ENCODE data around the gene DCUN1D4.

The DCUN1D4 gene

DNA sequence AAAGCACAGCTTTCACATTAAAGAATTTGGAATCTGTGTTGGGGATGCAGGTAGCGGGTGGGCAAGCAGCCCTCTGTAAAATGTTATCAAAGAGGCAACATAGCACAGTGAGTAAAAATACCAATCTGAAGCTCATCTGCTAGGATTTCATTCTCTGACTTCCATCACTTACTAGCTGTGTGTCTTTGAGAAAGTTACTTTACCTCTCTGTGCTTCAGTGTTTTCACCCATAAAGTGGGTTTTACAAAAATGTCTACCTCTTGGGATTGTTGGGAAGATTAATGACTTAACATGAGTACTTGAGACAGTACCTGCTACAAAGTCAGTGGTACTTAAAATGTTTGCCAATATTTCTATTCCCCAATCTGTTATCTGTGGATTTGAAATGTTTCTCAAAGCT, 7.9 kb upstream of the DCUN1D4 start:
- Histone ChIP-seq H3K27ac (ENCODE audit: low read depth, low read length) (no peak overlapping the region), H3K9me2 (replicated peaks; ENCODE audit: control insufficient read depth, low read length) (no peaks in the 10 kb centered on the region), H3F3A (ENCODE audit: control insufficient read depth, insufficient read depth) (no peaks in the 10 kb centered on the region), H3K4me3 (ENCODE audit: low read length) (no peak overlapping the region), H4K20me1 (ENCODE audit: control insufficient read depth, insufficient read depth, low read depth, low read length) (no peaks in the 10 kb centered on the region), H3K4me1 (ENCODE audit: control insufficient read depth, low read length) (no peaks in the 10 kb centered on the region), H3K79me2 (ENCODE audit: control insufficient read depth, low read length) (no peaks in the 10 kb centered on the region), H3K27me3 (ENCODE audit: control insufficient read depth, low read length) (no peaks in the 10 kb centered on the region; the same call in 1 of the 2 replicates), H3K4me2 (ENCODE audit: low read length) (no peak overlapping the region), H3K9me3 (ENCODE audit: control insufficient read depth, insufficient read depth, low read length) (no peaks in the 10 kb centered on the region), H3K36me3 (ENCODE audit: control insufficient read depth, low read length) (no peaks in the 10 kb centered on the region)
- no peak for TF ChIP-seq EZH2phosphoT487 (IDR thresholded peaks at IDR 0.05; ENCODE audit: borderline replicate concordance, low read length)
- TF ChIP-seq, protein P1, sequence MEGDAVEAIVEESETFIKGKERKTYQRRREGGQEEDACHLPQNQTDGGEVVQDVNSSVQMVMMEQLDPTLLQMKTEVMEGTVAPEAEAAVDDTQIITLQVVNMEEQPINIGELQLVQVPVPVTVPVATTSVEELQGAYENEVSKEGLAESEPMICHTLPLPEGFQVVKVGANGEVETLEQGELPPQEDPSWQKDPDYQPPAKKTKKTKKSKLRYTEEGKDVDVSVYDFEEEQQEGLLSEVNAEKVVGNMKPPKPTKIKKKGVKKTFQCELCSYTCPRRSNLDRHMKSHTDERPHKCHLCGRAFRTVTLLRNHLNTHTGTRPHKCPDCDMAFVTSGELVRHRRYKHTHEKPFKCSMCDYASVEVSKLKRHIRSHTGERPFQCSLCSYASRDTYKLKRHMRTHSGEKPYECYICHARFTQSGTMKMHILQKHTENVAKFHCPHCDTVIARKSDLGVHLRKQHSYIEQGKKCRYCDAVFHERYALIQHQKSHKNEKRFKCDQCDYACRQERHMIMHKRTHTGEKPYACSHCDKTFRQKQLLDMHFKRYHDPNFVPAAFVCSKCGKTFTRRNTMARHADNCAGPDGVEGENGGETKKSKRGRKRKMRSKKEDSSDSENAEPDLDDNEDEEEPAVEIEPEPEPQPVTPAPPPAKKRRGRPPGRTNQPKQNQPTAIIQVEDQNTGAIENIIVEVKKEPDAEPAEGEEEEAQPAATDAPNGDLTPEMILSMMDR (IDR thresholded peaks at IDR 0.05; ENCODE audit: low read depth, low read length, poor library complexity, severe bottlenecking): no peak

GRCh38 chr4:51835855-51836254, 7.1 kb upstream of the DCUN1D4 start:
- H3K9me2 ChIP-seq (replicated peaks; ENCODE audit: control insufficient read depth, low read length): no peaks in the 10 kb centered on the region
- TF ChIP-seq, protein P1 (IDR thresholded peaks at IDR 0.05; ENCODE audit: low read depth, low read length, poor library complexity, severe bottlenecking): no peak
- H3K36me3 ChIP-seq (ENCODE audit: control insufficient read depth, low read length): no peaks in the 10 kb centered on the region
- no peaks in the 10 kb centered on the region for H3K4me1 ChIP-seq (ENCODE audit: control insufficient read depth, low read length)
- H3K4me2 ChIP-seq (ENCODE audit: low read length): no peak overlapping the region
- no peaks in the 10 kb centered on the region for H3K79me2 ChIP-seq (ENCODE audit: control insufficient read depth, low read length)
- H3K4me3 ChIP-seq (ENCODE audit: low read length): no peak overlapping the region
- H3K27me3 ChIP-seq (ENCODE audit: control insufficient read depth, low read length): no peaks in the 10 kb centered on the region; the same call in 1 of the 2 replicates
- H3K9me3 ChIP-seq (ENCODE audit: control insufficient read depth, insufficient read depth, low read length): no peaks in the 10 kb centered on the region
- no peaks in the 10 kb centered on the region for H3F3A ChIP-seq (ENCODE audit: control insufficient read depth, insufficient read depth)
- no peaks in the 10 kb centered on the region for H4K20me1 ChIP-seq (ENCODE audit: control insufficient read depth, insufficient read depth, low read depth, low read length)
- H3K27ac ChIP-seq (ENCODE audit: low read depth, low read length): no peak overlapping the region

GRCh38 chr4:51836549-51836948, 6.4 kb upstream of the DCUN1D4 start:
- no peaks in the 10 kb centered on the region for H3K9me2 ChIP-seq (replicated peaks; ENCODE audit: control insufficient read depth, low read length)
- no peak overlapping the region for H3K27ac ChIP-seq (ENCODE audit: low read depth, low read length)
- no peaks in the 10 kb centered on the region for H4K20me1 ChIP-seq (ENCODE audit: control insufficient read depth, insufficient read depth, low read depth, low read length)
- H3K4me2 ChIP-seq (ENCODE audit: low read length): no peak overlapping the region
- no peak overlapping the region for H3K4me3 ChIP-seq (ENCODE audit: low read length)
- no peaks in the 10 kb centered on the region for H3K4me1 ChIP-seq (ENCODE audit: control insufficient read depth, low read length)
- H3F3A ChIP-seq (ENCODE audit: control insufficient read depth, insufficient read depth): no peaks in the 10 kb centered on the region
- H3K27me3 ChIP-seq (ENCODE audit: control insufficient read depth, low read length): no peaks in the 10 kb centered on the region; the same call in 1 of the 2 replicates
- TF ChIP-seq, protein P1 (IDR thresholded peaks at IDR 0.05; ENCODE audit: low read depth, low read length, poor library complexity, severe bottlenecking): no peak
- no peak for TF ChIP-seq EZH2phosphoT487 (IDR thresholded peaks at IDR 0.05; ENCODE audit: borderline replicate concordance, low read length)
- H3K9me3 ChIP-seq (ENCODE audit: control insufficient read depth, insufficient read depth, low read length): no peaks in the 10 kb centered on the region
- H3K36me3 ChIP-seq (ENCODE audit: control insufficient read depth, low read length): no peaks in the 10 kb centered on the region
- no peaks in the 10 kb centered on the region for H3K79me2 ChIP-seq (ENCODE audit: control insufficient read depth, low read length)

- Histone ChIP-seq H3K27ac (ENCODE audit: low read depth, low read length) (no peak overlapping the region), H3K36me3 (ENCODE audit: control insufficient read depth, low read length) (no peaks in the 10 kb centered on the region), H3K9me3 (ENCODE audit: control insufficient read depth, insufficient read depth, low read length) (no peaks in the 10 kb centered on the region), H3K4me3 (ENCODE audit: low read length) (no peak overlapping the region), H3K27me3 (ENCODE audit: control insufficient read depth, low read length) (no peaks in the 10 kb centered on the region), H3K79me2 (ENCODE audit: control insufficient read depth, low read length) (peaks cover 21% of the 10 kb centered on the region), H4K20me1 (ENCODE audit: control insufficient read depth, insufficient read depth, low read depth, low read length) (no peaks in the 10 kb centered on the region), H3K4me1 (ENCODE audit: control insufficient read depth, low read length) (peaks cover 13% of the 10 kb centered on the region), H3F3A (ENCODE audit: control insufficient read depth, insufficient read depth) (peaks cover 7% of the 10 kb centered on the region; the same call in 1 of the 2 replicates), H3K4me2 (ENCODE audit: low read length) (no peak overlapping the region), H3K9me2 (replicated peaks; ENCODE audit: control insufficient read depth, low read length) (no peaks in the 10 kb centered on the region)
- no peak for TF ChIP-seq EZH2phosphoT487 (IDR thresholded peaks at IDR 0.05; ENCODE audit: borderline replicate concordance, low read length)
- TF ChIP-seq, protein P1 (IDR thresholded peaks at IDR 0.05; ENCODE audit: low read depth, low read length, poor library complexity, severe bottlenecking): no peak
These were observed 2.2 kb upstream of the DCUN1D4 start for GRCh38 chr4:51840781-51841180.
